ENCODE results near the gene COPB1. TPM values are rescaled to one million over a fixed set of nuclear protein-coding genes. Genes with fewer than 3 reads are reported as not detected.

COPB1 gene
- total RNA-seq, 1 donor from 2014 or later = 134 TPM

GRCh38 chr11:14418801-14419417, 80.7 kb downstream of the COPB1 start:
- Histone ChIP-seq H3K27me3 (ENCODE audit: control insufficient read depth in 3 of 3, insufficient read depth in 3 of 3, low read length in 3 of 3) (no peaks in the 10 kb centered on the region), H3K27ac (ENCODE audit: low read depth, low read length) (no peak overlapping the region), H3K9me3 (ENCODE audit: control insufficient read depth in 3 of 3, low read length in 3 of 3) (no peaks in the 10 kb centered on the region), H3K4me1 (ENCODE audit: control insufficient read depth in 3 of 3, insufficient read depth in 3 of 3, low read length in 3 of 3) (peaks cover 17 to 29% (median 20%) of the 10 kb centered on the region in 3 donors), H3K36me3 (ENCODE audit: control insufficient read depth in 3 of 3, insufficient read depth in 3 of 3, low read length in 3 of 3) (no peaks in the 10 kb centered on the region), H3K9ac (ENCODE audit: low read depth in 1 of 3, low read length in 3 of 3) (no peak overlapping the region), H3K4me3 (ENCODE audit: low read length in 3 of 3) (no peak overlapping the region)

DNA sequence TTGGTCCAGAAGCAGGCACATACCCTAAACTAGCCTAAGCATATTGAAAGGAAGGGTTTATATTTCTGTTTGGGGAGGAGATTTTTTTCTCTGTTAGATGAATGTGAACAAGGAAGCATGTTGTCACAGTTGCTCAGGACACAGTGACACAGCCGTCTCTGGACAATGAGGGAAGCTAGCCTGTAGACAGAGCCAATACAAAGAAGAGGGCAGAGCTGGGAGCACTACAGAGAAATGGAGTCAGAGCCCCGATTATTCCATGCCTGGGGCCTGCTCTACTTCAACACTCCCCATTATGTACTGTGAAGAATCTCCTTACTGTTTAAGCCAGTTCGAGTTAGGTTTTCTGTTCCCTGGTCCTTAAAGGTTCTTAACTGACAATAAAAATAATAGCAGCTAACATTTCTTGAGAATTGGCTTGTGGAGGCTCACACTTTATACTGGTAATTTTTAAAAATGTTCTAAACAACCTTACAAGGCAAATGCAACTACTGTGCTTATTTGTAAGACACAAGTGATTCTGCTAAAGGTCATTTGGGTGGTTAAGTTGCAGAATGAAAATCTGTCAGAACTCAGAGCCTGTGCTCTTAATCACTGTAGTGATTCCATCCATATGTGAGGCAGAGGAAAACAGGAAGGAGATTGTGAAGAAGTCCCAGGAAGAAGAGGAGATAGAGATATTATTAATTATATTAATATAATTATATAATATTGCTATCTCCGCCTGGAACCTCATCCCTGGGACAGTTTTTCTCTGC, 81.8 kb downstream of the COPB1 start:
- no peak overlapping the region for H3K9ac ChIP-seq (ENCODE audit: low read depth in 1 of 3, low read length in 3 of 3)
- peaks cover 16 to 20% (median 17%) of the 10 kb centered on the region in 3 donors for H3K4me1 ChIP-seq (ENCODE audit: control insufficient read depth in 3 of 3, insufficient read depth in 3 of 3, low read length in 3 of 3)
- H3K27me3 ChIP-seq (ENCODE audit: control insufficient read depth in 3 of 3, insufficient read depth in 3 of 3, low read length in 3 of 3) = no peaks in the 10 kb centered on the region
- H3K36me3 ChIP-seq (ENCODE audit: control insufficient read depth in 3 of 3, insufficient read depth in 3 of 3, low read length in 3 of 3) = no peaks in the 10 kb centered on the region
- H3K9me3 ChIP-seq (ENCODE audit: control insufficient read depth in 3 of 3, low read length in 3 of 3) = no peaks in the 10 kb centered on the region
- H3K4me3 ChIP-seq (ENCODE audit: low read length in 3 of 3) = no peak overlapping the region
- H3K27ac ChIP-seq (ENCODE audit: low read depth, low read length) = no peak overlapping the region

GRCh38 chr11:14417186-14417585, 82.4 kb downstream of the COPB1 start:
- Histone ChIP-seq H3K4me3 (ENCODE audit: low read length in 3 of 3) (no peak overlapping the region), H3K4me1 (ENCODE audit: control insufficient read depth in 3 of 3, insufficient read depth in 3 of 3, low read length in 3 of 3) (peaks cover 10 to 14% (median 13%) of the 10 kb centered on the region in 3 donors), H3K27me3 (ENCODE audit: control insufficient read depth in 3 of 3, insufficient read depth in 3 of 3, low read length in 3 of 3) (no peaks in the 10 kb centered on the region), H3K9ac (ENCODE audit: low read depth in 1 of 3, low read length in 3 of 3) (no peak overlapping the region), H3K36me3 (ENCODE audit: control insufficient read depth in 3 of 3, insufficient read depth in 3 of 3, low read length in 3 of 3) (no peaks in the 10 kb centered on the region), H3K9me3 (ENCODE audit: control insufficient read depth in 3 of 3, low read length in 3 of 3) (no peaks in the 10 kb centered on the region), H3K27ac (ENCODE audit: low read depth, low read length) (no peak overlapping the region)

DNA sequence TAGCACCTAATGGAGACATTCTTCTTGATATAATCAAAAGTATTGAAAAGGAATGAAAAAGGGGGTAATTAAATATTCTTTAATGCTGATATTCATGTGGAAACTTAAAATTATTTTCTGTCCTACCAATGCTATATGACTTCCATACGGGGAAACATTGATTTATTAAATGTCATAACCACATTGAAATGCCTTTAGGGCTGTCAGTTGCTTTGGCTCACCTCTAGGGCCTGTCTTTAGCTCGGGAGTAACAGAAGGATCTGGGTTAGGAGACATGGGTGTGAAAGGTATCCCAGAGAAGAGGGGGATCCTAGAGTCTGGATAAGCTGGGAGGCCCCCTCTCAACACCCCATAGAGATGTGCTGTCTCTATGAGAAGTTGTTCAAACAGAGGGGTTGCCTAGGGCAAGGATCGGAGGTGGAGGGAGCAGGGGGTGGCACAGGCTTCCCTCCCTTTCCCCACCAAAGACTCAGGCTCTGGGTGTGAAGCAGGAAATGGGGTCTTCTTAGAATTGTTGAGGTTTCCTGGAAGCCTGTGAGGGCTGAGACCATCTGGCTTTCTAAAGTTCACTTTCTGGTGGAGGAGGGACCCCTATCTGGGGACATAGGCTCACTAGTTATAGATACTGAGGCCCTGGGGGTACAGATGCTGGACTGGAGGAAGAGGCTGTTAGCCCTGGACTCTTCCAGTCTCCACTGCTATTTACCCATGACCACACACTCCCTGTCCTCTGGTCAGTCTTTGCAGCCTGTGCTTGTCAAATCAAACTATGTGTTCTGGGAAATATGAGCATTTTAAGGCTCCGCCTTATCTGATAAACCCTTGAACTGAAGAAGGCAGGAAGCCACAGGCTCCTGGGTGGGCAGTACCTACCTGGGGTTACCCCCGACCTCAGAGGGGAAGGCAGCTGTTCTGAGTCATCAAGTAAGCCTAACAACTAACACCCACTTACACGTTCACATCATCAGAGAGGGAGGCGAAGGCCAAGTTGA, 84.8 kb downstream of the COPB1 start:
- H3K27ac ChIP-seq (ENCODE audit: low read depth, low read length) = no peak overlapping the region
- peaks cover 5 to 8% (median 6%) of the 10 kb centered on the region in 3 donors for H3K4me1 ChIP-seq (ENCODE audit: control insufficient read depth in 3 of 3, insufficient read depth in 3 of 3, low read length in 3 of 3)
- no peak overlapping the region for H3K9ac ChIP-seq (ENCODE audit: low read depth in 1 of 3, low read length in 3 of 3)

DNA sequence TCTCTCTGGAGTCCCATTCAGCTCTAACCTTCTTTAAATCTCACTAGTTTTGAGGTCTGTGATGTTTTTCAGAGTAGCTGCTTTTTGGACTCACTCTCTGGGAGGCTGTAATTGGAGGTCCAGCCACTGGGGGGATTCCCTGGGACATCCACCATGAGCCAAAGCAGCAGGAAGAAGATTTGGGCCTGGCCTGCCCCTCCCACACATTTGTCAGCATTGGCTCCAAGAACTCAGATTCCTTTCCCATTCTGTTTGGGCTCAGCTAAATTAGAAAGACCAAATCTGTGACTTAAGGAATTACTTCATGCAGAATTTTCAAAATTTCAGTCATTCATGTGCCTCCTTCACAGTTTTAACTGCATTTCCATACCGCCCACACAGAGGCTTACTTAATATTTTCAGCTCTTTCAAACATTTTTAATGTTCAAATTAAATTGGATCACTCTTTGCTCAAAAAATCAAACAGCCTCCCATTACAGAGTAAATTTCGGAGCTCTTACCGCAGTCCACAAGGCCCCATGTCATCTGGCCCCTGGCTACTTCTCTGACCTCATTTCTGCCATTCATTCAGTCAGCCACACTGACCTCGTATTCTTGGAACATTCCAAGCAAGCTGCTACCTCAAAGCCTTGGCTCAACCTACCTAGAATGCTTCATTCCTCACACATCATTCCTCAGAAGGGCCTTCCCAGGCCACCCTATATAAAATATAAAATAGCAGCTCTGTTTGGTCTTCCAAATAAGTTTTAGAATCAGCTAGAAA, 86.1 kb downstream of the COPB1 start:
- Histone ChIP-seq H3K27me3 (ENCODE audit: control insufficient read depth in 3 of 3, insufficient read depth in 3 of 3, low read length in 3 of 3) (no peaks in the 10 kb centered on the region), H3K4me3 (ENCODE audit: low read length in 3 of 3) (no peak overlapping the region), H3K9ac (ENCODE audit: low read depth in 1 of 3, low read length in 3 of 3) (no peak overlapping the region), H3K9me3 (ENCODE audit: control insufficient read depth in 3 of 3, low read length in 3 of 3) (no peaks in the 10 kb centered on the region), H3K36me3 (ENCODE audit: control insufficient read depth in 3 of 3, insufficient read depth in 3 of 3, low read length in 3 of 3) (no peaks in the 10 kb centered on the region), H3K4me1 (ENCODE audit: control insufficient read depth in 3 of 3, insufficient read depth in 3 of 3, low read length in 3 of 3) (peaks cover 5 to 8% (median 6%) of the 10 kb centered on the region in 3 donors), H3K27ac (ENCODE audit: low read depth, low read length) (peak overlapping the region; percentile 20)

More for the DNA sequence above, 84.8 kb downstream of the COPB1 start:
- no peaks in the 10 kb centered on the region for H3K9me3 ChIP-seq (ENCODE audit: control insufficient read depth in 3 of 3, low read length in 3 of 3)
- no peak overlapping the region for H3K4me3 ChIP-seq (ENCODE audit: low read length in 3 of 3)
- H3K27me3 ChIP-seq (ENCODE audit: control insufficient read depth in 3 of 3, insufficient read depth in 3 of 3, low read length in 3 of 3) = no peaks in the 10 kb centered on the region
- H3K36me3 ChIP-seq (ENCODE audit: control insufficient read depth in 3 of 3, insufficient read depth in 3 of 3, low read length in 3 of 3) = no peaks in the 10 kb centered on the region

DNA sequence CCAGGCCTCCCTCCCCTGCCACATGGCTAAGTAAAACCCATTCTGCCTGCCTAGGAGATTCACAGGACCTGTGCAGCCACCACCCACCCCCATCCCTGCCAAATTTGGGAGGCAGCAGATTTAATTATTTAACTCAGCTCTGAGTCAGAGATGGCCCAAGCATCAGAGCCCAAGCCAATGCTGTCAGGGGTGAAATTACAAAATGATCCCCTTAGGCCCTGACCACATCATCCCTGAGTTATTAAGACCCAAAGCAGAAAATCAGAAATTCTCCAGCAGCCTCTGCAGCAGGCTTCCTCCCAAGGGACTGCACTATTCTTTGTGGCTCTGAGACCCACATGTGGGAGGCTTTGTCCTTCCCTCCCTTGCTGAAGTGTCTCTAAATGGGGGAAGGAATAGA, 87.8 kb downstream of the COPB1 start:
- H3K9me3 ChIP-seq (ENCODE audit: control insufficient read depth in 3 of 3, low read length in 3 of 3) = no peaks in the 10 kb centered on the region
- no peak overlapping the region for H3K9ac ChIP-seq (ENCODE audit: low read depth in 1 of 3, low read length in 3 of 3)
- no peaks in the 10 kb centered on the region for H3K27me3 ChIP-seq (ENCODE audit: control insufficient read depth in 3 of 3, insufficient read depth in 3 of 3, low read length in 3 of 3)
- H3K27ac ChIP-seq (ENCODE audit: low read depth, low read length) = no peak overlapping the region
- H3K36me3 ChIP-seq (ENCODE audit: control insufficient read depth in 3 of 3, insufficient read depth in 3 of 3, low read length in 3 of 3) = no peaks in the 10 kb centered on the region
- H3K4me3 ChIP-seq (ENCODE audit: low read length in 3 of 3) = no peak overlapping the region
- peaks cover 5 to 8% (median 6%) of the 10 kb centered on the region in 3 donors for H3K4me1 ChIP-seq (ENCODE audit: control insufficient read depth in 3 of 3, insufficient read depth in 3 of 3, low read length in 3 of 3)

- H3K4me1 ChIP-seq (ENCODE audit: control insufficient read depth in 3 of 3, insufficient read depth in 3 of 3, low read length in 3 of 3) = peaks cover 3 to 8% (median 5%) of the 10 kb centered on the region in 3 donors
- no peaks in the 10 kb centered on the region for H3K36me3 ChIP-seq (ENCODE audit: control insufficient read depth in 3 of 3, insufficient read depth in 3 of 3, low read length in 3 of 3)
- no peak overlapping the region for H3K27ac ChIP-seq (ENCODE audit: low read depth, low read length)
- no peak overlapping the region for H3K4me3 ChIP-seq (ENCODE audit: low read length in 3 of 3)
- H3K9ac ChIP-seq (ENCODE audit: low read depth in 1 of 3, low read length in 3 of 3) = no peak overlapping the region
- no peaks in the 10 kb centered on the region for H3K27me3 ChIP-seq (ENCODE audit: control insufficient read depth in 3 of 3, insufficient read depth in 3 of 3, low read length in 3 of 3)
- no peaks in the 10 kb centered on the region for H3K9me3 ChIP-seq (ENCODE audit: control insufficient read depth in 3 of 3, low read length in 3 of 3)
These were observed 89.7 kb downstream of the COPB1 start for GRCh38 chr11:14409891-14410290.

GRCh38 chr11:14408612-14409011, 91.0 kb downstream of the COPB1 start:
- H3K27ac ChIP-seq (ENCODE audit: low read depth, low read length) = no peak overlapping the region
- H3K9ac ChIP-seq (ENCODE audit: low read depth in 1 of 3, low read length in 3 of 3) = no peak overlapping the region
- H3K36me3 ChIP-seq (ENCODE audit: control insufficient read depth in 3 of 3, insufficient read depth in 3 of 3, low read length in 3 of 3) = no peaks in the 10 kb centered on the region
- H3K27me3 ChIP-seq (ENCODE audit: control insufficient read depth in 3 of 3, insufficient read depth in 3 of 3, low read length in 3 of 3) = no peaks in the 10 kb centered on the region
- H3K4me3 ChIP-seq (ENCODE audit: low read length in 3 of 3) = no peak overlapping the region
- H3K4me1 ChIP-seq (ENCODE audit: control insufficient read depth in 3 of 3, insufficient read depth in 3 of 3, low read length in 3 of 3) = peaks cover 0 to 5% (median 1%) of the 10 kb centered on the region in 3 donors
- H3K9me3 ChIP-seq (ENCODE audit: control insufficient read depth in 3 of 3, low read length in 3 of 3) = no peaks in the 10 kb centered on the region

Measured in skeletal muscle tissue (tissue), 4 donors.